K562 treated with DMSO at 1 percent for 12 hours (cell line): Measurements from ENCODE around the gene FCER1A. TPM values are rescaled to one million over a fixed set of nuclear protein-coding genes. Genes with fewer than 3 reads are reported as not detected.

ENCODE experiments used
- total RNA-seq: library from RNA; unstranded; fragments of 300-600 nt; gene quantifications from 2 replicates; pipeline ENCODE4 v1.2.3, GENCODE V29; 2022; ENCODE audit not compliant: insufficient read depth

The FCER1A gene
- not detected in 2 replicates for total RNA-seq

DNA sequence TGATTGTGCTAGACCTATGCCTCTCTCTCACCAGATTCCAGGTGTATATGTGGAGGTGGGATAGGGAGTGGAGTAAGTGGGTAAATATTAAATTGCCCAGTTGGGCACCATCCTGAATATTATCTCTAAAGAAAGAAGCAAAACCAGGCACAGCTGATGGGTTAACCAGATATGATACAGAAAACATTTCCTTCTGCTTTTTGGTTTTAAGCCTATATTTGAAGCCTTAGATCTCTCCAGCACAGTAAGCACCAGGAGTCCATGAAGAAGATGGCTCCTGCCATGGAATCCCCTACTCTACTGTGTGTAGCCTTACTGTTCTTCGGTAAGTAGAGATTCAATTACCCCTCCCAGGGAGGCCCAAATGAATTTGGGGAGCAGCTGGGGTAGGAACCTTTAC lies at the start of gene FCER1A:
FCER1A (plus strand) TSS at position 242 of the 400 bp plus-strand sequence; CDS start at position 271, 29 bp downstream.

Other genes with a start within 250 kb of the FCER1A start
- 1.2 and 2.7 TPM in 2 replicates for gene AIM2, start 225.6 kb upstream of the FCER1A start, total RNA-seq
- not detected in 2 replicates for gene CADM3, start 130.7 kb upstream of the FCER1A start, total RNA-seq
- not detected in 2 replicates for gene ACKR1, start 97.5 kb upstream of the FCER1A start, total RNA-seq
- gene OR10J4, start 129.9 kb downstream of the FCER1A start, total RNA-seq: not detected in 2 replicates
- gene OR10J1, start 137.4 kb downstream of the FCER1A start, total RNA-seq: not detected in 2 replicates
- gene OR10J5, start 233.7 kb downstream of the FCER1A start, total RNA-seq: not detected in 2 replicates